Colonic mucosa (tissue), 4 donors: ENCODE results near the gene KCNJ11. TPM values are rescaled to one million over a fixed set of nuclear protein-coding genes. Genes with fewer than 3 reads are reported as not detected.

ENCODE experiments used
- DNase-seq: peaks from one replicate; pipeline ENCODE4 v3.0.0-alpha.2; 2020
- H3K27ac ChIP-seq: fragments of 200-600 bp; one replicate; pipeline ENCODE4 v1.8.0; 2021
- H3K27me3 ChIP-seq: fragments of 200-600 bp; one replicate; pipeline ENCODE4 v1.8.0; 2021
- H3K36me3 ChIP-seq: fragments of 200-600 bp; one replicate; pipeline ENCODE4 v1.8.0; 2021
- H3K4me1 ChIP-seq: fragments of 200-600 bp; one replicate; pipeline ENCODE4 v1.8.0; 2021; ENCODE audit warnings: mild to moderate bottlenecking
- H3K4me3 ChIP-seq: fragments of 200-600 bp; one replicate; pipeline ENCODE4 v1.8.0; 2021
- H3K9ac ChIP-seq, 2 donors: one replicate each; pipeline ENCODE4 v1.7.0; 2013; ENCODE audit warnings: control low read depth in 2 of 2, low read depth in 2 of 2, low read length in 2 of 2
- H3K9me3 ChIP-seq: fragments of 200-600 bp; one replicate; pipeline ENCODE4 v1.8.0; 2021
- CTCF ChIP-seq: fragments of 200-600 bp; IDR thresholded peaks from one replicate; pipeline ENCODE4 v1.8.0; 2022; ENCODE audit warnings: antibody characterized with exemption, mild to moderate bottlenecking
- intact Hi-C: fragments of 100-400 bp; cut with DNase I; formaldehyde crosslinking; loops from one replicate; pipeline ENCODE4 v1.14.1; 2022
- total RNA-seq, 2 donors: library from RNA; stranded (reverse); fragmentation: NEBNext Ultra II Directional in 1 of 2; extraction: Animal tissue kit (Norgen Biotek cat#: 25700) in 1 of 2; gene quantifications; one replicate each; pipeline ENCODE4 v1.2.1, GENCODE V29; 2021
- donor health status: healthy.
- donor health status: DM: no; HTN: no; CAD: no.
- donor health status: DM: no; HTN: no; CAD: no.

The KCNJ11 gene
- total RNA-seq, 2 donors from 2014 or later, result 1.4 to 2.9 TPM

- Histone ChIP-seq H3K4me1 (no peaks in the 10 kb centered on the region), H3K4me3 (no peak overlapping the region), H3K27me3 (no peaks in the 10 kb centered on the region), H3K9ac (no peak overlapping the region), H3K36me3 (no peaks in the 10 kb centered on the region), H3K27ac (no peak overlapping the region), H3K9me3 (no peaks in the 10 kb centered on the region)
- intact Hi-C loops, result no loop called here
- DNase-seq, result no peak
- no peak for TF ChIP-seq CTCF
Observed at GRCh38 chr11:17379383-17380180, 8.9 kb downstream of the KCNJ11 start.

- TF ChIP-seq CTCF, result no peak
- no peaks in the 10 kb centered on the region for H3K4me1 ChIP-seq
- DNase-seq, result no peak
- H3K9me3 ChIP-seq, result no peaks in the 10 kb centered on the region
- H3K27me3 ChIP-seq, result no peaks in the 10 kb centered on the region
- no peak overlapping the region for H3K27ac ChIP-seq
- H3K36me3 ChIP-seq, result no peaks in the 10 kb centered on the region
- no peak overlapping the region for H3K9ac ChIP-seq
- no peak overlapping the region for H3K4me3 ChIP-seq
- intact Hi-C loops, result no loop called here
Observed at GRCh38 chr11:17378655-17379054, 9.8 kb downstream of the KCNJ11 start.

- DNase-seq, result no peak
- H3K4me3 ChIP-seq, result no peak overlapping the region
- no peaks in the 10 kb centered on the region for H3K27me3 ChIP-seq
- no peaks in the 10 kb centered on the region for H3K4me1 ChIP-seq
- H3K9ac ChIP-seq, result no peak overlapping the region
- intact Hi-C loops, result no loop called here
- TF ChIP-seq CTCF, result no peak
- H3K27ac ChIP-seq, result no peak overlapping the region
- H3K36me3 ChIP-seq, result peaks cover 11% of the 10 kb centered on the region
- no peaks in the 10 kb centered on the region for H3K9me3 ChIP-seq
Observed at GRCh38 chr11:17376493-17376892, 12.0 kb downstream of the KCNJ11 start.

- Histone ChIP-seq H3K27ac (no peak overlapping the region), H3K9me3 (no peaks in the 10 kb centered on the region), H3K4me1 (no peaks in the 10 kb centered on the region), H3K9ac (no peak overlapping the region), H3K4me3 (no peak overlapping the region), H3K27me3 (no peaks in the 10 kb centered on the region), H3K36me3 (peaks cover 11% of the 10 kb centered on the region)
- no peak for DNase-seq
- no peak for TF ChIP-seq CTCF
- intact Hi-C loops, result no loop called here
Observed at GRCh38 chr11:17375547-17375946, 12.9 kb downstream of the KCNJ11 start.

GRCh38 chr11:17371614-17372013 lies 16.8 kb downstream of the KCNJ11 start:
- intact Hi-C loops, result no loop called here
- no peak for DNase-seq
- Histone ChIP-seq H3K9me3 (peaks cover 7% of the 10 kb centered on the region), H3K9ac (no peak overlapping the region), H3K36me3 (peaks cover 16% of the 10 kb centered on the region), H3K27ac (no peak overlapping the region), H3K4me3 (no peak overlapping the region), H3K27me3 (no peaks in the 10 kb centered on the region), H3K4me1 (no peaks in the 10 kb centered on the region)
- no peak for TF ChIP-seq CTCF
